IMR-90 (cell line): Measurements from ENCODE around the gene RPTOR. TPM values are rescaled to one million over a fixed set of nuclear protein-coding genes. Genes with fewer than 3 reads are reported as not detected.

Source experiments
- ATAC-seq: fragments of 200-7000 bp; cut with Tn5 transposase; 2 replicates; pipeline ENCODE4 v1.9.1; 2020; ENCODE audit warnings: low read depth, mild to moderate bottlenecking, moderate library complexity
- BruUV-seq: library from RNA; stranded (reverse); fragments of 400-500 nt; replicated peaks from 2 replicates; lab custom pipeline; 2021; lab: Mats Ljungman, UMichigan
- CTCF ChIA-PET: fragments of 300-600 bp; formaldehyde crosslinking; extraction: SDS; loops from one replicate; lab custom pipeline; 2021; ENCODE audit warnings: antibody characterized with exemption; lab: Yijun Ruan, JAX
- POLR2A ChIA-PET: fragments of 300-600 bp; sonication (Branson Sonifier 250); formaldehyde crosslinking; loops from one replicate; lab custom pipeline; 2022; ENCODE audit warnings: antibody characterized with exemption; ENCODE audit not compliant: unreplicated experiment; lab: Charles Lee
- DNase-seq: peaks from one replicate; pipeline ENCODE4 v3.0.0; 2013
- H2AFZ ChIP-seq: replicated peaks from 2 replicates; pipeline ENCODE3; 2013; ENCODE audit warnings: low read length, mild to moderate bottlenecking; ENCODE audit not compliant: poor library complexity
- H2AK5ac ChIP-seq: 2 replicates; pipeline ENCODE4 v1.6.1; 2013; ENCODE audit warnings: low read depth, low read length, inconsistent platforms
- H2AK9ac ChIP-seq: replicated peaks from 2 replicates; pipeline ENCODE3; 2013; ENCODE audit warnings: mild to moderate bottlenecking, low read depth, low read length, moderate library complexity; ENCODE audit not compliant: poor library complexity
- H2BK120ac ChIP-seq: 2 replicates; pipeline ENCODE4 v1.6.1; 2013; ENCODE audit warnings: low read depth, low read length, inconsistent platforms
- H2BK15ac ChIP-seq: 3 replicates; pipeline ENCODE4 v1.6.1; 2013; ENCODE audit warnings: low read depth, low read length, inconsistent platforms
- H2BK20ac ChIP-seq: 2 replicates; pipeline ENCODE4 v1.6.1; 2013; ENCODE audit warnings: low read depth, mild to moderate bottlenecking, inconsistent platforms, low read length, moderate library complexity
- H2BK5ac ChIP-seq: 2 replicates; pipeline ENCODE4 v1.6.1; 2013; ENCODE audit warnings: mild to moderate bottlenecking, low read depth, low read length, inconsistent platforms; ENCODE audit not compliant: poor library complexity, severe bottlenecking
- H3K14ac ChIP-seq: replicated peaks from 2 replicates; pipeline ENCODE4 v1.6.1; 2013; ENCODE audit warnings: low read depth, low read length, inconsistent platforms
- H3K18ac ChIP-seq: 2 replicates; pipeline ENCODE4 v1.6.1; 2013; ENCODE audit warnings: low read depth, low read length, control low read depth
- H3K23ac ChIP-seq: 2 replicates; pipeline ENCODE4 v1.6.1; 2013; ENCODE audit warnings: low read depth, low read length, inconsistent platforms
- H3K27ac ChIP-seq: 2 replicates; pipeline ENCODE4 v1.5.1; 2013; ENCODE audit warnings: mild to moderate bottlenecking, control low read depth, low read length; ENCODE audit not compliant: insufficient read depth
- H3K27me3 ChIP-seq: 2 replicates; pipeline ENCODE4 v1.6.1; 2013; ENCODE audit warnings: low read length; ENCODE audit not compliant: control insufficient read depth, insufficient read depth
- H3K36me3 ChIP-seq: 2 replicates; pipeline ENCODE4 v1.6.1; 2013; ENCODE audit warnings: low read length, mixed read lengths; ENCODE audit not compliant: control insufficient read depth, insufficient read depth
- H3K4ac ChIP-seq: 2 replicates; pipeline ENCODE4 v1.6.1; 2013; ENCODE audit warnings: low read depth, low read length, inconsistent platforms
- H3K4me1 ChIP-seq: 2 replicates; pipeline ENCODE4 v1.6.1; 2013; ENCODE audit warnings: low read length, mixed read lengths; ENCODE audit not compliant: control insufficient read depth, insufficient read depth
- H3K4me2 ChIP-seq: 2 replicates; pipeline ENCODE4 v1.6.1; 2013; ENCODE audit warnings: low read depth, mild to moderate bottlenecking, control low read depth, low read length, moderate library complexity
- H3K4me3 ChIP-seq: 2 replicates; pipeline ENCODE4 v1.5.1; 2013; ENCODE audit warnings: low read depth, mild to moderate bottlenecking, control low read depth, low read length, moderate library complexity; ENCODE audit not compliant: insufficient read depth
- H3K56ac ChIP-seq: 2 replicates; pipeline ENCODE4 v1.6.1; 2013; ENCODE audit warnings: low read length, inconsistent platforms; ENCODE audit not compliant: insufficient read depth; ENCODE audit errors: extremely low read depth
- H3K79me1 ChIP-seq, 2 experiments: 2 replicates each; pipeline ENCODE4 v1.6.1; 2013; ENCODE audit warnings: low read length in 2 of 2, inconsistent platforms in 1 of 2, low read depth in 1 of 2
- H3K9ac ChIP-seq: 2 replicates; pipeline ENCODE4 v1.6.1; 2013; ENCODE audit warnings: low read depth, low read length, control low read depth
- H3K9me1 ChIP-seq: 2 replicates; pipeline ENCODE4 v1.6.1; 2013; ENCODE audit warnings: low read length, inconsistent platforms; ENCODE audit not compliant: insufficient read depth
- H3K9me3 ChIP-seq: 2 replicates; pipeline ENCODE4 v1.6.1; 2013; ENCODE audit warnings: low read length; ENCODE audit not compliant: control insufficient read depth, insufficient read depth
- H4K20me1 ChIP-seq: 2 replicates; pipeline ENCODE4 v1.6.1; 2013; ENCODE audit warnings: low read length, inconsistent platforms; ENCODE audit not compliant: insufficient read depth
- H4K5ac ChIP-seq: 2 replicates; pipeline ENCODE4 v1.6.1; 2013; ENCODE audit warnings: mild to moderate bottlenecking, low read depth, low read length, control low read depth
- H4K8ac ChIP-seq, 2 experiments: 2 replicates each; pipeline ENCODE4 v1.6.1; 2013; ENCODE audit warnings: low read depth in 2 of 2, low read length in 2 of 2, control low read depth in 1 of 2, inconsistent platforms in 1 of 2
- H4K91ac ChIP-seq: 2 replicates; pipeline ENCODE4 v1.6.1; 2013; ENCODE audit warnings: low read depth, low read length, inconsistent platforms; ENCODE audit not compliant: insufficient read depth
- CEBPB ChIP-seq: IDR thresholded peaks from 2 replicates; pipeline ENCODE4 v1.6.1; 2012; ENCODE audit warnings: low read depth, low read length, improper control_type of control experiment
- CHD1 ChIP-seq: IDR thresholded peaks from 2 replicates; pipeline ENCODE4 v1.6.1; 2012; ENCODE audit warnings: low read depth, low read length, improper control_type of control experiment
- MAFK ChIP-seq: IDR thresholded peaks from 2 replicates; pipeline ENCODE4 v1.6.1; 2012; ENCODE audit warnings: low read depth, low read length, improper control_type of control experiment
- MXI1 ChIP-seq: IDR thresholded peaks from 2 replicates; pipeline ENCODE4 v1.6.1; 2012; ENCODE audit warnings: low read depth, mild to moderate bottlenecking, low read length, moderate library complexity, borderline replicate concordance
- NFE2L2 ChIP-seq: fragments of 150-350 bp; IDR thresholded peaks from 2 replicates; pipeline ENCODE4 v1.6.1; 2016; ENCODE audit warnings: low read depth, mild to moderate bottlenecking, low read length
- RAD21 ChIP-seq: IDR thresholded peaks from 2 replicates; pipeline ENCODE4 v1.6.1; 2012; ENCODE audit warnings: low read length, improper control_type of control experiment
- RCOR1 ChIP-seq: IDR thresholded peaks from 2 replicates; pipeline ENCODE4 v1.6.1; 2012; ENCODE audit warnings: mild to moderate bottlenecking, low read length, improper control_type of control experiment; ENCODE audit not compliant: insufficient replicate concordance
- RFX5 ChIP-seq: IDR thresholded peaks from 2 replicates; pipeline ENCODE4 v1.8.0; 2012; ENCODE audit warnings: low read depth, mild to moderate bottlenecking, low read length, moderate library complexity
- SMC3 ChIP-seq: fragments of 150-350 bp; IDR thresholded peaks from 2 replicates; pipeline ENCODE4 v1.6.1; 2016; ENCODE audit warnings: low read depth, mild to moderate bottlenecking, antibody characterized with exemption, low read length, moderate library complexity
- WGBS, 2 experiments: methylation state at CpG; one replicate each; pipeline versions ENCODE4 v1.1.5 to v1.1.7; 2013; ENCODE audit warnings: missing lambda C conversion rate in 2 of 2; ENCODE audit not compliant: insufficient read length in 1 of 2; ENCODE audit errors: extremely low coverage in 2 of 2; 5-methylcytosine and 5-hydroxymethylcytosine counted together
- dilution Hi-C: fragments of 300-500 bp; cut with HindIII; formaldehyde crosslinking; loops from one replicate; pipeline ENCODE4 v1.14.3; 2018; ENCODE audit warnings: low sequenced_read_pairs; ENCODE audit not compliant: unreplicated experiment
- in situ Hi-C: fragments of 300-500 bp; cut with MboI; formaldehyde crosslinking; loops from 3 replicates; pipeline ENCODE4 v1.14.3; 2019; ENCODE audit warnings: low sequenced_read_pairs, inconsistent platforms, mixed read lengths
- intact Hi-C: fragments of 100-400 bp; cut with micrococcal nuclease; formaldehyde crosslinking; loops from 2 replicates; pipeline ENCODE4 v1.10.0; 2022
- polyA plus RNA-seq, 3 experiments: library from polyadenylated mRNA; depleted of rRNA; stranded (reverse); fragments of >200 nt; gene quantifications; 2 replicates each; pipeline ENCODE4 v1.2.3, GENCODE V29; 2012; ENCODE audit warnings: low replicate concordance in 1 of 3
- total RNA-seq: library from RNA; depleted of rRNA; stranded (reverse); fragments of >200 nt; gene quantifications from 2 replicates; pipeline ENCODE4 v1.2.3, GENCODE V29; 2012
- TF ChIP-seq, protein P1 (sequence below): fragments of 150-350 bp; IDR thresholded peaks from 2 replicates; pipeline ENCODE4 v1.6.1; 2016; ENCODE audit warnings: low read depth, mild to moderate bottlenecking, low read length, moderate library complexity, borderline replicate concordance

Gene RPTOR
- total and polyA plus RNA-seq, 2 of the 4 experiments (the other 2 are of a cell fraction): 10.8 to 14.7 TPM

DNA sequence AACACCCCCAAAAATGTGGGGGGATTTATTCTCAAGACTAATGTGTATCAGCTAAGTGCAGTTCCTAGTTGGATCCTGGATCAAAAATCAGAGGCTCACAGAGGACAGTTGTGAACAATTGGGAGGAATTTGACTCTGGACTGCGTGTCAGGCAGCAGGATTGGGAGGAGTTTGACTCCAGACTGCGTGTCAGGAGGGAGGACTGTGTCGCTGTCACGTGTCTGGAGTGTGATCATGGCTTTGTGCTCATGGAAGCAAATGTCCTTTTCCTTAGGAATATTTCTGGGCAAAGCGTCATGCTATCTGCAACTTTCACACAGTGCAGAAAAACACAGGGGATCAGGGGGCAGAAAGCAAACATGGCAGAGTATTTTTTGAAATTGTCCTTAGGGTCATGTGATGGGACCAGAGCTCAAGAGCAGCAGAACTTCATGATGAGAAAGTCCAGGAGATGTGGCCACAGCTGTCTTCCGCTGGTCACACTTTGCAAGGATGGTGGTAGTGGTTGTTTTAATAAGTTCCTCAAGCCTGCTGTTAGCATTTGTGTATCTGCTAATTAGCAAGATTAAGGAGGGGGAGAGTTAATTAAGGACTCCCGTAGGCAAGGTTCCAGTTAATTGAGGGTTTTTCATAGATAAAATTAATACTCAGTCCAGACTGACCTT, 325.0 kb downstream of the RPTOR start:
- POLR2A ChIA-PET: no interaction called here
- intact Hi-C loops (loop anchor here (5.0 kb wide), 1 partner anchor 113 kb away; no protein-coding TSS in a partner anchor), in situ Hi-C loops (loop anchor here (10.0 kb wide), 1 partner anchor 445 kb away; no protein-coding TSS in a partner anchor), dilution Hi-C loops (no loop called here)
- Histone ChIP-seq H4K20me1 (no peaks in the 10 kb centered on the region), H3K4ac (no peak overlapping the region), H4K8ac (no peak overlapping the region; a peak in 1 of 4 replicates), H2BK20ac (no peak overlapping the region; the same call in 1 of the 2 replicates), H3K27me3 (no peaks in the 10 kb centered on the region), H3K14ac (no peak overlapping the region), H4K5ac (no peak overlapping the region), H3K9me3 (no peaks in the 10 kb centered on the region), H2AFZ (no peak overlapping the region), H3K9me1 (peaks cover 23% of the 10 kb centered on the region), H2BK15ac (no peak overlapping the region), H4K91ac (peak overlapping the region; percentile 24; the same call in 1 of the 2 replicates), H3K4me2 (no peak overlapping the region), H3K4me1 (peaks cover 16% of the 10 kb centered on the region), H3K4me3 (no peak overlapping the region), H3K18ac (no peak overlapping the region), H3K23ac (no peak overlapping the region), H2BK120ac (no peak overlapping the region), H3K27ac (no peak overlapping the region), H2AK5ac (peak overlapping the region; percentile 51; the same call in 1 of the 2 replicates), H2BK5ac (no peak overlapping the region), H3K36me3 (peaks cover 2% of the 10 kb centered on the region), H3K9ac (no peak overlapping the region), H2AK9ac (no peak overlapping the region), H3K56ac (no peak overlapping the region), H3K79me1 (peaks cover 0 to 16% of the 10 kb centered on the region in 2 experiments; a peak in 1 of 4 replicates)
- no TSS peak for BruUV-seq
- ATAC-seq (no peak), DNase-seq (no peak)
- CTCF ChIA-PET: interaction anchor here (0.6 kb wide), 1 partner anchor 89 kb away, joined by 5 read pairs; no protein-coding TSS in a partner anchor
- WGBS, 2 experiments: 94% methylated on average over 5 of the region's 7 CpGs; no CpG with 5 or more reads in 1 of the 2 experiments
- TF ChIP-seq CHD1 (no peak), SMC3 (no peak), RCOR1 (no peak), CEBPB (no peak), MAFK (no peak), NFE2L2 (no peak), RFX5 (no peak), RAD21 (no peak), MXI1 (no peak)
- TF ChIP-seq, protein P1, sequence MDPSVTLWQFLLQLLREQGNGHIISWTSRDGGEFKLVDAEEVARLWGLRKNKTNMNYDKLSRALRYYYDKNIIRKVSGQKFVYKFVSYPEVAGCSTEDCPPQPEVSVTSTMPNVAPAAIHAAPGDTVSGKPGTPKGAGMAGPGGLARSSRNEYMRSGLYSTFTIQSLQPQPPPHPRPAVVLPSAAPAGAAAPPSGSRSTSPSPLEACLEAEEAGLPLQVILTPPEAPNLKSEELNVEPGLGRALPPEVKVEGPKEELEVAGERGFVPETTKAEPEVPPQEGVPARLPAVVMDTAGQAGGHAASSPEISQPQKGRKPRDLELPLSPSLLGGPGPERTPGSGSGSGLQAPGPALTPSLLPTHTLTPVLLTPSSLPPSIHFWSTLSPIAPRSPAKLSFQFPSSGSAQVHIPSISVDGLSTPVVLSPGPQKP: no peak
